Stimulated activated CD4-positive, alpha-beta T cell treated with anti-CD3 and anti-CD28 coated beads, TNF-alpha, amount 100 ng/mL, for 4 hours (primary cell): ENCODE measurements around the gene CCDC73.
"Not testable (repeated sequence)": the region's sequence is repeated elsewhere in the genome, so short reads cannot be mapped to it uniquely, and the experiment has no call there.

Source experiments
- DNase-seq, 3 experiments: peaks; one replicate each; pipeline ENCODE4 v3.0.0-alpha.2; 2020; ENCODE audit warnings: low read depth in 3 of 3

The CCDC73 gene

DNA sequence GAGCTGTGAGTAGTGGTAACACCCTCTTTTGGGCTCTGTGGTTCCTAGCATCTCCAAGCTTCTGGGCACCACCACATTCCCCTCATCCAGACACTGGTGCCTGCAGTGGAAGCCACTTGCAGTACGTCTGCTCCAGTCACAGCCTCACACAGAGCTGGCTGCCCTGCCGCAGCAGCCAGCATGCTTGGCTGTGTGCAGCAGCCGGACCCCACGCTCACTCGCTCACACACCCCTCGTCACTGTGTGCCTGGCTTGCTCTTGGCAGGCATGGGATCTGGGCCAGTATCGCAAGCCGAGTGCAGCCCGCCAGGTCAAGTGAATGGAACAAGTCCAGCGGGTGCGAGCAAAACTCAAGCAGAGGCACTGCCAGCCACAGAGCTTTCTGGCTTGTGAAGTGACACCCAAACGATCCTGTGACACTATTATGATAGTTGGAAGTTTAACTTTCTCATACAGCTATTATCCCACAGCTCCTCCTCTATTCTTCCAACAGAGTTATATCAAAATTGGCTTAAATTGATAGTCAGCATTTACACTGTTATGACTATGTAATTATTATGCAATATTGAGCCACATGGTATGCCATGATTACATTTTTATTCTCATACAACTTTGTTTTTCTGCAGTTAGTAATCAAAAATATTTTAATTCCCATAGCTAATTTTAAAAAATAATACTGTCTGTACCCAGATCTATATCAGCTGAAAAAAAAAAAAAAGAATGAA, 89.0 kb downstream of the CCDC73 start:
- no peak for DNase-seq

GRCh38 chr11:32704775-32705174, 89.7 kb downstream of the CCDC73 start:
- no peak for DNase-seq

DNA sequence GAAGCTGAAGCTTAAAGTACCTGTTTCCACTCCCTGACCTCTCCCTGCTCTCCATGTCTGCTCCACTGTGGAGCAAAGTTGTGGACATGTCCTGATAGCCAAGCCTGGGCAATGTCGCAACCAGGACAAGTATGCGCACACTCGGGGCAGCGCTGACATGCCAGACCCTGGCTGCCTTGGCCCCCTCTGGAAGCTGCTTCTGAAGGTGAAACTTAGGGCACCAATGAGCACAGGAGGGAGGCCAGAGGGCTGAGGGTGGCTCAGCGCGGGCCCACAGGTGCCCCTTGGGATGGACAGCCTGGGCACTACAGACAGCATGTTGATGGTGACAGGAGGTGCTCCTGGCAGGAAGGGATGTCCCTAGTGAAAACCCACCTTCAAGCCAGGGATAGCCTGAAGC, 90.2 kb downstream of the CCDC73 start:
- no peak for DNase-seq

DNA sequence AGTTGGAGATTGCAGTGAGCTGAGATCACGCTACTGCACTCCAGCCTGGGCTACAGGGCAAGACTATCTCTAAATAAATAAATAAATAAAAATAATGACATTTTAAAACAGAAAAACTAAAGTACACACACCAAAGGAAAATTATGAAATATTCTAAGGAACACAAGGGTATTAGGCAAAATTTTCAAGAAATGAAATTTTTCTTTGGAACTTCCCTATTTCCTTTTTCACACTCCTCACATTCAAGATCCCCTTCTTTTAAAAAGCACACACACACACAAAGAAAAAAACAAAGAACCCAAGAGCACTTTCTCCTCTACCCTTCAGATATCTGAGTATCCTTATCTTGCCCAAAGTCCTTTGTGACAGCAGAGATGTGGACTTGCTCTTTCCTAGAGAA, 92.8 kb downstream of the CCDC73 start:
- DNase-seq = no peak

DNA sequence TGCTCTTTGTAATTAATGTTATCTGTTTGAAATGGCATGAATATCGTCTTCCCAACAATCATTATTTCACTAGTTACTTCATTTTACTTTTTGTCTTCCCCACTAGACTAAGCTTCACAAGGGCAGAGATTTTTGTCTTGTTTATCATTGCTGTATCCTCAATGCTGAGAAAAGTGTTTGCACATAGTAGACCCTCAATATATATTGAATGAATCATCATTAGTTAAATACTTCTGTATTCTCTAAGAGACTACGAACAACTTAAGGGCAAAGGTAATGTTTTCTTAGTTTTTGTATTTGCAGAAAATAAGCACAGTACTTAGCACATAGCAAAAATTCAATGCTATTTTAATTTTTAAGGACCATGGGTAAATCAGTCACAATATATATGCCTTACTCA, 95.9 kb downstream of the CCDC73 start:
- DNase-seq = no peak

DNA sequence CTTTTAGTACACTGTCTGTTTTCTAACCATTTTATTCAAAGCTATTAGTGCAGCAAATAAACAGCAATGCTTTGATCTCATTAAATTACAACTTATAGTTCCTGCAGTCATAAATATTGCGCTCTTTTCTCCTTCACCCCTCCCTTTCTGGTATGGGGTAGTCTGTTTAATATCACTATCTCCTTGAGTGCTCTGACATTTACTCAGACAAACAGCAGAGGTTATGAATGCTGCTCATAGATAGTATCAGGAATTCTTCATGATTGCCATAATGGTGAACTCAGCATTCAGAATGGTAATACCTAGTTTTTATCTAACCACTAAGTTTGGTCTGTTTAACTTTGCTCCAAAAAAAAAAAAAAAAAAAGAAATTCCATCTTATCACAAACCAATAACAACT, 123.4 kb downstream of the CCDC73 start:
- no peak for DNase-seq

- no peak for DNase-seq
Measured at GRCh38 chr11:32659672-32660071, 134.8 kb downstream of the CCDC73 start.

DNA sequence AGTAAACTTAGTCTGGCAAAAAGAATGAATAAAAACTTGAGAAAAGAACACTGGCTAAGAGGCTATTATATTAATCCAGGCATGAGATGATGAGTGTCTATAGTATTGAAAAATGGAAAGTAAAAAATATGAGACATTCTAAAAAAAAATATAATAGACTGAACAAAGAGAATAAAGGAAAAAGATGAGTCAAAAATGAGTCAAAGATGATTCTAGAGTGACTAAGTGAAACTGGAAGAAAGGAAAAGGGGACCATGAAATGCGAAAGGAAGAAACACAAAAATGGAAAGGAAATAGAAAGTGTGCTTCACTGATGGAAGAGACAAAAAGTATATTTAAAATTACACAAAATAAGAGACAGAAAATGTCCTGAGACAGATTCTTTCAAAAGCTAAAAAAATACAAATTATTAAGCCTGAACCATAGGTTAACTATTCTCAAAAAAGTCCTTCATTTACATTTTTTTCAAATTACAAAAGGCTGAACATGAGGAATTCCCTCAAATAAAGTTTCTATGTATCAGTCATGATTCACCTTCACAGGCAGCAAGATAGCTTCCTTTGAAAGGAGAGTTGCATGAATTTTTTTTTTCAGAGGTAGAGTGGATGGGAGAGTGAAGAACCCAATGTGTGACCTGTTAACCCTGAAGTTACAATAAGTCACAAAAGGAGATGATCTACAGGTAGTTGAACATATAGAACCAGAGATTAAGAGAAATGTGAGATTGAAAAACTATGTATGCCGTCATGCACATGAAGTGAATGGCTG, 135.6 kb downstream of the CCDC73 start:
- DNase-seq = no peak

- no peak for DNase-seq
Measured at GRCh38 chr11:32643526-32643925, 150.9 kb downstream of the CCDC73 start.

- DNase-seq = no peak
Measured at GRCh38 chr11:32641361-32641760, 153.1 kb downstream of the CCDC73 start.

DNA sequence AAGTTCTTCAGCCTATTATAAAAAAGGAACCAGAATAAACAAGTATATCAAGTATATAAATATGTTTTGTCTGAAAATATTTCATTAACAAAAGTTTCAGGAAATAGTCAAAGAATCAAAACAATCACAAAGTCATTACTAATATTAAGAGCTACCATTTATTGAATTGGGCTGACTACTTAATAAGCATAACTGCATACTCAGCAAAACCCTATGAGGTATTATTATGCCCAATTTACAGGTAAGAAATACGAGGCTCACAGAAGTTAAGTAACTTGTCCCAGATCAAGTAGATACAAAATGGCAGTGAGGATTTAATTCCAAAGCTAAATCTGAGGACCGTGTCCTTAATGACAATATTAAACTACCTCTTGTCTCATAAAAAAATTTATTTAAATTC, 158.6 kb downstream of the CCDC73 start:
- DNase-seq = no peak

- DNase-seq = no peak
Measured at GRCh38 chr11:32630844-32631243, 163.6 kb downstream of the CCDC73 start.

GRCh38 chr11:32616903-32617302, 177.6 kb downstream of the CCDC73 start:
- no peak for DNase-seq

DNA sequence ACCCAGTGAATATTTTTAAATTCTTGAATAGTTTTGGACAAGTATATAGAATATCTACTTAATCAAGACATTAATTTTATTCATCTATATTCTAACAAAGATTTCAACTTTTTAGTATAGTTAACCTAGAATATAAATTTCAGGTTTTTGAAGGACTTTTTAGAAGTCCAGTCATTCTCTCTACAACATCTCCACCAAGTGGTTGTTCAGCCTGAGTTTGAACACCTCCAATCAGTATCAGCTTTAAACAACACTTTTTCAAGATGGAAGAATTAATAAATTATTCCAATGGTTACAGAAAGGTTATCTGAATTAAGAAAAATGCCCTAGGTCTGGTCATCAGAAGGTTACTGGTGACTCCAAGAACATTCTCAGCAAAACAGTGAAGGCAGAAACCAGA, 179.0 kb downstream of the CCDC73 start:
- DNase-seq = no peak

DNA sequence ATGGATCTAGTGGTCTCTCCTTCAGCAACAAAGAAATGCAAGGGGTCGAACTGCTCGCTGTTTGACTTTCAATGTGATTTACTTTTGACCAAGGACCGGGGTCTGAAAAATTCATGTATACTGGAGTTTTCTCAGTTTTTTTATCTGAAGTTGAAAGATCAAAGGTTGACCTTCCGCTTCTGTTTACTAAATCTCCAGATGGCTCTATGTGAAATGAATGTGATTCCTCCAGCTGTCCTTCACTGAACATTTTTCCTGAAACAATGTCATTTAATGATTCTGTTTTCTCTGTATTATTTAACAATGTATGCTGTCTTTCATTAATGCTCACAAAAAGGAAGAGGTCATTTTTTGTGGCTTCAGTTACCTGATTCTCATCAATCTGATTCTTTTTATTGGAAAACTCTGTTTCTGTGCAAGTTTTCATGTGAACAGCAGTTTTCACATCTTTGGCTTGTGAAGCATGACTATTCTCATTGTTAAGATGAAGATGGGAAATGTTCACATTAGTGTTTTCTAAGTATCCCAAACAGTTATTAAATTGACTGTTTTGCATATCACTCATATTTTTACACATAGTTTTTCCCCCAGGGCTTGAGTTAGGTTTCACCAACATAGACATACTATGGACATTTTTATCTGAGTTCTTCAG, 180.8 kb downstream of the CCDC73 start:
- DNase-seq = no peak

DNA sequence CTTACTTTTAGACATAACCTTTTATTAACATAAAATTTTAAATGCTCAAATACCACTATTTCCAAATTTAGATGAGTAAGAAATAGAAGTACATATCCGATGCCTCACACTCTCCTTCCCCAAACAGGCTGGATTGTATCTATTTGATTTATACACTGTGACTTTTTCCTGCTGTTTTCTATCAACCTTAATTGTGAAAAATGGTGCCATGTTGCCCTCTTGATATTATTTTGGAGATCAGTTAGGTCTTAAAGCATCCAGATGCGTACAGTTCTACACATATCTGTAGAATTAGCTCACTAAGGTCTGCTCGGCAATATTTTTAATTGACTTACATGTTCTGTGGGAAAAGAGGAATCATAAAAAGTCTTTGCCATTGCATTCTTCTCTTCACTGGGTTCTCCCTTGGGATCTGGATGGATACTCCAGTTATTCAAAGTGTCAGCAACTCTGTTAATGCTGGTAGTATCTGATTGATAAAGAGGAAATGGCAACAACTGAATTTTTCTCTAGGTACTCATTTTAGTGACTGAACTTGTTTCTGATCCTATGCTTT, 183.6 kb downstream of the CCDC73 start:
- no peak for DNase-seq

DNA sequence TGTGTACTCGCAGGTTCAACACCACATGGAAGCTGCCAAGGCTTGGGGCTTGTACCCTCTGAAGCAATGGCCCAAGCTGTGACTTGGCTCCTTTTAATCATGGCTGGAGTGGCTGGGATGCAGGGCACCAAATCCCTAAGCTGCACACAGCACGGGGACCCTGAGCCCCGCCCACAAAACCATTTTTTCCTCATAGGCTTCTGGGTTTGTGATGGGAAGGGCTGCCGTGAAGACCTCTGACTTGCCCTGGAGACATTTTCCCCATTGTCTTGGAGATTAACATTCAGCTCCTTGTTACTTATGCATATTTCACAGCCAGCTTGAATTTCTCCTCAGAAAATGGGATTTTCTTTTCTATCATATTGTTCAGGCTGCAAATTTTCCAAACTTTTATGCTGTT, 185.6 kb downstream of the CCDC73 start:
- not testable (repeated sequence) for DNase-seq

DNA sequence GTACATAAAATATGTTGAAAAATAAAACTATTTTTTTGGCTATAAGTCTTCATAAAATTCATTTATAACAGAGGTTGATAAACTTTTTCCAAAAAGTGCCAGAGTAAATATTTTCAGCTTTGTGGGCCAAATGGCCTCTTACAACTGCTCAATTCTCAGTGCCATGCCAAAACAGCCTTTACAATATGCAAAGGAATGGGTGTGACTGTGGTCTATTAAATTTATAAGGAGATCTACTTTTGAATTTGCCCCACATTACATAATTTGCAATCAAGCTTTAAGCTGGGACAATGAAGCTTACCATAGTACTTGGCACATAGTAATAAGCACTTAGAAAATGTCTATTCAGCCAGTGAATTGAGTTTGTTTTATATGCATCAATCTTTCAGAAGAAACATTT, 188.2 kb downstream of the CCDC73 start:
- DNase-seq = no peak

DNA sequence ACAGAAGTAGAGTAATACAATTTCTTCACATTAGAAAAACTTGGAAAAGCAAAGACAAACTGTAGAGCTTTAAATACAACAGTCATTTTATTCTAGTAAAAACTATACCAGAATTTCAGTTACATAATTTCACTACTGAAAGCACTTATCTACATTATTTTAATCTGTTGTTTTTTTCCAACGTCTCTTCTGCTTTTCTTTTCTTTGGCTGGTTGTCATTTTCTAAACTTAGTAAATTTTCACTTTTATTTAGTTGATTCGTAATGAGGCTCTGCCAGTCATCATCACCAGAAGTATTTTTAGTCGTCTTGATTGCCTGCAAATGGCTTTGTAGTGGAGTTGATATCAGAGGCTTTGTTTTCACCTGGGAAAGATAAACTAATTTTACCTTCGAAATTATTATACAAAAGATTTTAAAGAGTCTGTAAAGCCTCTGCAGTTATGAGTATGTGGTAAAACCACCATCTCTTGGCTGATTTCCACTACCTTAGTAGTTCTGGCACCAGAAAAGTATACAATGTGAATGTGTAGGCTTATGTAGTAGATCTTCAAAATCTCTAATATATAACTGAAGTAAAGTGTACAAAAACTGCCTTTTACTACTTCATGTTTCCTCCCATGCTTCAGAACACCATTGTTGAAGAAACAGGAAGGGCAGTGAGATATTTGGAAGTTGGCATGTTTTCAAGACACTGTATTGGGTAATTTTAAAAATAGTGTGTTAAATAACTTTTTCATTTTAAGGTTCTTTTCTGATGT, 191.6 kb downstream of the CCDC73 start:
- no peak for DNase-seq

DNA sequence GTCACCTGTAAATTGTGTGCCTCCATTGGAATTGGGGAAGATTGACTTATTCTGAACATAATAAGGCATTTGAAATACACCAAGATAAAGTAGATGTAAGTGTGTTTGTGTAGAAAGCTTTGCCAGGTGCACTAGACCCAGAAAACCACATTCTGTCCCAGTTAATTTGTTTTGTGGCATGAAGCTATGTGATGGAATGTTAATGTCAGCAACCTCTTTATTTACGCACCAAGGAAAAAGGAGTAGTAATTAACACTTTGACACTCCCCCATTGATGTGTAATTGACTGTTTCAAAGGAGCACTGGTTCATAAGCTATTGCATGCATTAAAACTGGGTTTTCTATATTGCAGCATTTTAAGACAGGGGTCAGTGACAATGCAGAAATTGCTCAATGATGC, 196.5 kb downstream of the CCDC73 start:
- DNase-seq = no peak

- DNase-seq = not testable (repeated sequence)
Measured at GRCh38 chr11:32596114-32596513, 198.3 kb downstream of the CCDC73 start.

DNA sequence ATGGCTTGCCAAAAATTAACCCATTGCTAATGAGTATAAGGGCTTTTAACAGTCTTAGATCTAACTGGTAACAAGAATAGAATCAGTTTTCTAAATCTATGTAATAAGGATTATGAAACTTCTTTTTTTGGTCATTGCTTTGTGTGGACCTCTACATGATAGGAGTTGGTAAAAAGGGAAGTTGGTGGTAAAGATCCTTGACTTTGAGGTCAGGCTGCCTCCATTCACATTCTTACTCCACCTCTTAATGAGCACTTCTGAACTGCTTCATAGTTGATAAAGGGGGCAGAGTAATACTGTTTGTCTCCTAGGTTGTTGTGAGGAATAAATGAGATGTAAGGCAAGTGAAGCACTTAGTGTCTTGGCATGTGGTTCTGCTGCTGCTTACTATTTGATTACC, 200.2 kb downstream of the CCDC73 start:
- DNase-seq = no peak
